OCI-LY1 (cell line): Measurements from ENCODE around the gene CLK1.

ENCODE experiments used
- CTCF ChIP-seq: fragments of 200-600 bp; sonication (generic), shearing (Covaris generic); IDR thresholded peaks from 2 replicates; pipeline ENCODE4 v1.5.1; 2017; ENCODE audit warnings: mild to moderate bottlenecking, antibody characterized with exemption, low read length, moderate library complexity, mixed read lengths
- EZH2 ChIP-seq: fragments of 200-600 bp; sonication (generic), shearing (Covaris generic); IDR thresholded peaks from 2 replicates; pipeline ENCODE4 v1.8.0; 2017; ENCODE audit warnings: borderline replicate concordance, mixed run types, mild to moderate bottlenecking, antibody characterized with exemption, low read length, moderate library complexity, mixed read lengths

- TF ChIP-seq CTCF (no peak), EZH2 (no peak)
Observed at GRCh38 chr2:200909958-200910357, 45.5 kb upstream of the CLK1 start.
